ENCODE measurements around the gene TMEM94. TPM values are rescaled to one million over a fixed set of nuclear protein-coding genes. Genes with fewer than 3 reads are reported as not detected.
"Not testable (repeated sequence)": the region's sequence is repeated elsewhere in the genome, so short reads cannot be mapped to it uniquely, and the experiment has no call there.

The TMEM94 gene
- total and polyA plus RNA-seq, 8 donors: 16.6 to 466 (median 56.5) TPM

DNA sequence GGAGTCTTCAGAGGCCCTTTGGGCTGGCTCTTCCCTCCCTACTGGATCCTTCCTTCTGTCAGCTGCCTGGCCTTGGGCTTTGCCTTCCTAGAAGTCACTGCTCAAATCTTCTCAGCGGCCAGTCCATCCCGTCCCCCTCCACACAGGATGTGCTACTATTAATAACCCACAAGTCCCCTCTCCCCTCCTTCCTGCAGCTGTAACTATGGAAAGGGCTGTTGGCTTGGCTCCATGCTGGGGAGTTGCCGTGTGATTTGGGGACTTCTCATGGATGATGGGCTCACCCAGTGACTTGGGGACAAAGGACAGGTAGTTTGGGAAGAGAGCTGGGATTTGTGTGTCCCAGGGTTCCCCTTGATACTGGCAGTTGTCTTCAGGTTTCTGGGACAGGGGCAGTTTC is 19.4 kb downstream of the TMEM94 start:
- H3K4me3 ChIP-seq: no peak overlapping the region
- peak in 1 of 2 donors; percentile 72 for DNase-seq
- H3K4me1 ChIP-seq: peaks cover 18 to 33% (median 24%) of the 10 kb centered on the region in 4 donors
- TF ChIP-seq POLR2AphosphoS5 (IDR thresholded peaks at IDR 0.05) (no peak), POLR2A (IDR thresholded peaks at IDR 0.05) (no peak), EP300 (IDR thresholded peaks at IDR 0.05) (no peak)
- TF ChIP-seq, protein P1, sequence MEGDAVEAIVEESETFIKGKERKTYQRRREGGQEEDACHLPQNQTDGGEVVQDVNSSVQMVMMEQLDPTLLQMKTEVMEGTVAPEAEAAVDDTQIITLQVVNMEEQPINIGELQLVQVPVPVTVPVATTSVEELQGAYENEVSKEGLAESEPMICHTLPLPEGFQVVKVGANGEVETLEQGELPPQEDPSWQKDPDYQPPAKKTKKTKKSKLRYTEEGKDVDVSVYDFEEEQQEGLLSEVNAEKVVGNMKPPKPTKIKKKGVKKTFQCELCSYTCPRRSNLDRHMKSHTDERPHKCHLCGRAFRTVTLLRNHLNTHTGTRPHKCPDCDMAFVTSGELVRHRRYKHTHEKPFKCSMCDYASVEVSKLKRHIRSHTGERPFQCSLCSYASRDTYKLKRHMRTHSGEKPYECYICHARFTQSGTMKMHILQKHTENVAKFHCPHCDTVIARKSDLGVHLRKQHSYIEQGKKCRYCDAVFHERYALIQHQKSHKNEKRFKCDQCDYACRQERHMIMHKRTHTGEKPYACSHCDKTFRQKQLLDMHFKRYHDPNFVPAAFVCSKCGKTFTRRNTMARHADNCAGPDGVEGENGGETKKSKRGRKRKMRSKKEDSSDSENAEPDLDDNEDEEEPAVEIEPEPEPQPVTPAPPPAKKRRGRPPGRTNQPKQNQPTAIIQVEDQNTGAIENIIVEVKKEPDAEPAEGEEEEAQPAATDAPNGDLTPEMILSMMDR (IDR thresholded peaks at IDR 0.05): no peak
- WGBS, 5 donors: 51 to 66% (median 57%) methylated on average over 3 of the region's 3 CpGs
- H3K27me3 ChIP-seq: no peaks in the 10 kb centered on the region
- peak overlapping the region in 4 of 5 donors; percentile 47 to 68 (median 61) for H3K27ac ChIP-seq
- no peaks in the 10 kb centered on the region for H3K9me3 ChIP-seq
- H3K36me3 ChIP-seq: peaks cover 10 to 44% (median 40%) of the 10 kb centered on the region in 4 donors
- intact Hi-C loops (cut with DNase I; ENCODE audit: low total_unique reads): no loop called here

DNA sequence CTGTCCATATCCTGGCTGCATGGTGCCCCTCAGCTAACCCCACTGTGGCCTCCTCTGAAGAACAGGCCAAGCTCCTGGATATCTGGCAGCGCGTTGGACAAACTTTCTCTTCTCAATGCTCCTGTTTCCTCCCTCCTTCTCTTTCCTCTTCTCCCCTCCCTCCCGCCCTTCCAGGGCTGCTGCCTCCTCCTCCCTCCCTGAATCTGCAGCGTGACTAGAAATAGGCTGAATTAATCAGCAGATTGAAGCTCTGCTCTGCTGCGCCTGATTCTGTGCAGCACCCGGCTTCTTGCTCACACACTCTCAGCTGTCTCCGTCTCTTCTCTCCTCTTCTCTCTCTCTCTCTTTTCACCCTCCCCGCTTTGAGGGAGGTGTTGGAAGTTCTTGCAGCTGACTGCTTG is 19.8 kb downstream of the TMEM94 start:
- WGBS, 5 donors: 35 to 53% (median 46%) methylated on average over 8 of the region's 8 CpGs
- peak in 1 of 2 donors; percentile 72 for DNase-seq
- no peak overlapping the region for H3K4me3 ChIP-seq
- peaks cover 18 to 36% (median 28%) of the 10 kb centered on the region in 4 donors for H3K4me1 ChIP-seq
- peaks cover 10 to 44% (median 40%) of the 10 kb centered on the region in 4 donors for H3K36me3 ChIP-seq
- TF ChIP-seq EP300 (IDR thresholded peaks at IDR 0.05) (no peak), POLR2A (IDR thresholded peaks at IDR 0.05) (no peak), POLR2AphosphoS5 (IDR thresholded peaks at IDR 0.05) (no peak)
- TF ChIP-seq, protein P1 (IDR thresholded peaks at IDR 0.05): no peak
- H3K9me3 ChIP-seq: no peaks in the 10 kb centered on the region
- no peaks in the 10 kb centered on the region for H3K27me3 ChIP-seq
- H3K27ac ChIP-seq: peak overlapping the region in 3 of 5 donors; percentile 57 to 68 (median 65)
- intact Hi-C loops (cut with DNase I; ENCODE audit: low total_unique reads): no loop called here

DNA sequence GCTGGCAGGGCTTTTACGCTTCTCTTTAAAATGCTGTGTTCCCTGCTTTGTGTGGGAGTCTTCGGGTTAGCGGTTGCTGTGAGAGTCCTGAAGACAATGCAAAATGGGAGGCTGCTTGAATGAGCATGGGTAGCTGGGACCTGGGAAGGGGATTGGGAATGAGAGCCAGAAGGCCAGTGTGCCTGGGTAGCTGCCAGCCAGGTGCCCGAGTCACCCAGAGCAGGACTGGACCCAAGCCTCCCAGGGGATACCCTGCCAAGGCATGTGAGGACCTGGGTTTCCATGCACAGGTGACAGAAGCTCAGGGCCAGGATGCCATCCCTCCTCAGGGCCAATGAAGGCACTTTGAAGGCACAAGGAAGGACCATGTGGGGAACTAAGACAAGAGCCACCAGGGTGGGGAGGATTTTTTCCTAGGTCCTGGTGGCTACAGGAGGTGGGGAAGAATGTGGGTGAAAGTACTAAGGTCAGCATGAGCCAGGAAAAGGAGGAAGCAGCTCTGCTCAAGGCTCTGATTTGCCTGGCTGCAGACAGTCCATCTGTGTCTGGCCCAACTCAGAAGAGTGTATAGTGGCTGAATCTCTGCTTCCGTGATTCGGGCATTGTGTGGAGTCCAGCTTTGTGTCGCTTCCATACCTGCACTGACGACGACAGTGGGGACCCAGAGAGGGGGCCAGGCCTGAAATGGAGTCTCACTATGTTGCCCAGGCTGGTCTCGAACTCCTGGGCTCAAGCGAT is 20.5 kb downstream of the TMEM94 start:
- Histone ChIP-seq H3K4me1 (peaks cover 18 to 42% (median 34%) of the 10 kb centered on the region in 4 donors), H3K4me3 (no peak overlapping the region), H3K36me3 (peaks cover 10 to 39% (median 37%) of the 10 kb centered on the region in 4 donors), H3K27ac (peak overlapping the region in 4 of 5 donors; percentile 7 to 68 (median 57)), H3K27me3 (no peaks in the 10 kb centered on the region), H3K9me3 (no peaks in the 10 kb centered on the region)
- WGBS, 5 donors: 60 to 76% (median 68%) methylated on average over 11 of the region's 11 CpGs
- intact Hi-C loops (cut with DNase I; ENCODE audit: low total_unique reads): no loop called here
- TF ChIP-seq POLR2AphosphoS5 (IDR thresholded peaks at IDR 0.05): no peak
- TF ChIP-seq, protein P1 (IDR thresholded peaks at IDR 0.05): no peak
- TF ChIP-seq POLR2A (IDR thresholded peaks at IDR 0.05): no peak
- no peak for TF ChIP-seq EP300 (IDR thresholded peaks at IDR 0.05)
- peak in 1 of 2 donors; percentile 28 for DNase-seq

DNA sequence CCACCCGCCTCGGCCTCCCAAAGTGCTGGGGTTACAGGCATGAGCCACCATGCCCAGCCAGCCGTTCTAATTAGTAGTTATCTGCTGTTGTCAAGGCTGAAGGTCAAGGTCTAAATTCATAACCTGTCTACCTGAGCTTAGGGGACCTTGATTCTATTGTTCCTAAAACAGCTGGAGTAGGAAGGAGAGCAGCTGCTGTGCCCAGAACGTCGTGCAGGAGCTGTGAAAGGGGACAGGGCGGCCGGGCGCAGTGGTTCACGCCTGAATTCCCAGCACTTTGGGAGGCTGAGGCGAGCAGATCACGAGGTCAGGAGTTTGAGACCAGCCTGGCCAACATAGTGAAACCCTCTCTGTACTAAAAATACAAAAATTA is 21.0 kb downstream of the TMEM94 start:
- H3K9me3 ChIP-seq; H3K4me3 ChIP-seq; intact Hi-C loops (cut with DNase I; ENCODE audit: low total_unique reads); H3K27me3 ChIP-seq: not testable (repeated sequence)
- Histone ChIP-seq H3K36me3 (peaks cover 7 to 33% (median 32%) of the 10 kb centered on the region in 4 donors), H3K4me1 (peaks cover 18 to 46% (median 35%) of the 10 kb centered on the region in 4 donors), H3K27ac (peak overlapping the region in 3 of 5 donors; percentile 49 to 68 (median 65))
- peak in 1 of 2 donors; percentile 4 for DNase-seq
- 79 to 85% (median 82%) methylated on average over 10 to 11 of the region's 11 CpGs for WGBS, 5 donors

DNA sequence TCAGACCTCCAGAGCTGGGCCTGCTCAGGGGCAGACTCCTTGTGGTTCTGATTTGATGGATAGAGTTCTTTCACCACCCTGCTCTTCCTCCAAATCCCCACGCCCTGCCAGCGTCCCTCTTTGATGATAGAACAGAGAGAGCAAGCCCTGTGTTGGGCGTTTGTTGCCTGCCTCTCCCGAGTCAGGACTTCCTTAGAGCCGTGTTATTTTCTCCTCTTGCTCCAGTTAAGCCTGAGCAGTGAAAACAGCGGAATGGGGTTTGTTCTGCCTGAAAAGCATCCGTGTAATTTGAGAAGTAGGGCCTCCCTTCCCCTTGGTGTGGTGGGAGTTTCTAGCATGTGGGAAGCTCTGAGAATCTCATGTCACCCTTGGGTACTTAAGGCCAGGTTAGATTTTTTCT is 22.1 kb downstream of the TMEM94 start:
- Histone ChIP-seq H3K4me3 (no peak overlapping the region), H3K9me3 (no peaks in the 10 kb centered on the region), H3K27ac (no peak overlapping the region), H3K27me3 (no peaks in the 10 kb centered on the region), H3K36me3 (peaks cover 0 to 27% (median 21%) of the 10 kb centered on the region in 4 donors), H3K4me1 (peaks cover 18 to 49% (median 35%) of the 10 kb centered on the region in 4 donors)
- WGBS, 5 donors: 78 to 84% (median 80%) methylated on average over 7 of the region's 7 CpGs
- TF ChIP-seq POLR2AphosphoS5 (IDR thresholded peaks at IDR 0.05): no peak
- intact Hi-C loops (cut with DNase I; ENCODE audit: low total_unique reads): no loop called here
- no peak for DNase-seq
